ENCODE results near the gene GLIS1.

DNA sequence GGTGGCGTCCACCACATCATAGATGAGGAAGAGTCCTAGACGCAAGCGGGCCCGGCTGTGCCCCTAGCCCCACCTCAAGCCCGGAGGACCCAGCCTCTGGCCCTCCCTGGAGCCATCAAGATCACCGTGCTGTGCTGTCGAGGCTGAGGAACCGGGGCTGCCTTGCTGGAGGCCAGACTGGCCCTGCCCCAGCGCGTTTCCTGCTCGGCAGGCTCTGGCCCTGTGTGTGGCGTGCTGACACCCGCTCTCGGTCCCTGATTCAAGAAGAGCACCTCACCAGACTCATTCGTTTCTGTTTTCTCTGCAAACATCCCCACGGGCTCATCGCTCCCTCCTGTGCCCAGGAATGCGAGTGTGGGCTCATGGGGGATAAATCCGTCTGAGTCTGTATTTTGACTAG, 51.1 kb downstream of the GLIS1 start:
- TF ChIP-seq CTCF (IDR thresholded peaks at IDR 0.05; ENCODE audit: extremely low read depth in 1 of 2, insufficient read depth in 1 of 2, low read depth in 1 of 2, low read length in 2 of 2) (no peak), POLR2AphosphoS5 (IDR thresholded peaks at IDR 0.05; ENCODE audit: insufficient read depth, low read depth, low read length) (no peak), POLR2A (IDR thresholded peaks at IDR 0.05; ENCODE audit: low read depth, low read length) (no peak), GATA2 (IDR thresholded peaks at IDR 0.05; ENCODE audit: insufficient read depth, insufficient read length, low read depth, low read length) (no peak), EZH2 (IDR thresholded peaks at IDR 0.05; ENCODE audit: borderline replicate concordance, low read depth, low read length, severe bottlenecking) (no peak), MYC (IDR thresholded peaks at IDR 0.05; ENCODE audit: low read depth, low read length) (no peak), MAX (IDR thresholded peaks at IDR 0.05; ENCODE audit: insufficient read depth, insufficient read length) (no peak), FOS (IDR thresholded peaks at IDR 0.05; ENCODE audit: borderline replicate concordance, insufficient read depth, low read length) (no peak)
